Gastrocnemius medialis (tissue), 4 donors: Measurements from ENCODE around the gene GPR161.

Source experiments
- POLR2A ChIP-seq, 2 donors: fragments of 450-650 bp; IDR thresholded peaks; one replicate each; pipeline ENCODE4 v1.6.1; 2017; ENCODE audit warnings: antibody characterized with exemption in 2 of 2, mild to moderate bottlenecking in 2 of 2, moderate library complexity in 2 of 2
- TF ChIP-seq, protein P1 (sequence below), 5 experiments: fragments of 450-650 bp in 3 of 5; fragments of 200-600 bp in 2 of 5; sonication (generic) in 2 of 5; IDR thresholded peaks in 4 of 5; conservative IDR thresholded peaks in 1 of 5; 1 replicate in 4 of 5; 2 replicates in 1 of 5; pipeline ENCODE4 v1.5.1; 2016 to 2019; ENCODE audit warnings: antibody characterized with exemption in 5 of 5, mild to moderate bottlenecking in 3 of 5, moderate library complexity in 3 of 5

DNA sequence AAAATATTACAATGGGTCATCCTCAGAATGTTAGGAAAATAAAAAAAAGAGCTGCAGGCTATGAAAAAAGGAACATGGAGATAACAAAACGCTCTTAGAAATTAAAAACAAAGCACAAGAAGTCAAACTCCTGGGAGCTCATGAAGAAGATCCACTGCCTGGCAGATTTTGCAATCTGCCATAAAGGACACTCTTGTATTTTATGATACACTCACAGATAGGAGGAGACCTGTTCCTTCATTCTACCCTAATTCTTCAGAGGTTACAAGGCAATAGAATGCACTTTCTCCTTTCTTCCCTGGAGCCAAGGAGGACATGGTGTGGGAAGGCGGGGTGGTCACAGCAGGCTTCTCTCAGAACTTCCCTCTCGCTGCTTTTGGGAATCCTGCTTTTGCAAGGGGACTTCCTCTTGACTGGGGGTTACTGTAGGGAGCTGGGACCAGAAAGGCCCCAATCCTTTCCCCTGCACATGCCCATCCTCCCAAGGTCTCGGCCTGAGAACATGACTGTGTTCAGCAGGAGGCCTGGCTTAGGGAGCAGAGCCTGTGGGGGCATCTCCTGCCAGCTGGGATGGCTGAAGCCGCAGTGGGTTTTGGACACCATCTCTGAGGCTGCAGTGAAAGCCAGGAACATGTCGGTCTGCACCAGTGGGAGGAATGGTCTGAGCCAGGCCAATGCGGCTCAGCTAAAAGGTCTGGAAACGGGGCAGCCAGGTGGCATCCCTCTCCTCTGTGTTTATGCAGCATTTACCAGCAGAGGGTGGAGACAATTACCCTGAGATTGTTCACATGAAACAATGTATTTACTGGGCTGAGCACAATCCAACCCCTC is 44.8 kb downstream of the GPR161 start:
- TF ChIP-seq, protein P1, sequence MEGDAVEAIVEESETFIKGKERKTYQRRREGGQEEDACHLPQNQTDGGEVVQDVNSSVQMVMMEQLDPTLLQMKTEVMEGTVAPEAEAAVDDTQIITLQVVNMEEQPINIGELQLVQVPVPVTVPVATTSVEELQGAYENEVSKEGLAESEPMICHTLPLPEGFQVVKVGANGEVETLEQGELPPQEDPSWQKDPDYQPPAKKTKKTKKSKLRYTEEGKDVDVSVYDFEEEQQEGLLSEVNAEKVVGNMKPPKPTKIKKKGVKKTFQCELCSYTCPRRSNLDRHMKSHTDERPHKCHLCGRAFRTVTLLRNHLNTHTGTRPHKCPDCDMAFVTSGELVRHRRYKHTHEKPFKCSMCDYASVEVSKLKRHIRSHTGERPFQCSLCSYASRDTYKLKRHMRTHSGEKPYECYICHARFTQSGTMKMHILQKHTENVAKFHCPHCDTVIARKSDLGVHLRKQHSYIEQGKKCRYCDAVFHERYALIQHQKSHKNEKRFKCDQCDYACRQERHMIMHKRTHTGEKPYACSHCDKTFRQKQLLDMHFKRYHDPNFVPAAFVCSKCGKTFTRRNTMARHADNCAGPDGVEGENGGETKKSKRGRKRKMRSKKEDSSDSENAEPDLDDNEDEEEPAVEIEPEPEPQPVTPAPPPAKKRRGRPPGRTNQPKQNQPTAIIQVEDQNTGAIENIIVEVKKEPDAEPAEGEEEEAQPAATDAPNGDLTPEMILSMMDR (IDR thresholded peaks at IDR 0.05 in 4 of 5, conservative IDR thresholded peaks at IDR 0.05 in 1 of 5) = no peak
- no peak for TF ChIP-seq POLR2A (IDR thresholded peaks at IDR 0.05)
